GM12878 (cell line): ENCODE measurements around the gene ROR2. TPM values are rescaled to one million over a fixed set of nuclear protein-coding genes. Genes with fewer than 3 reads are reported as not detected.
"Not testable (repeated sequence)": the region's sequence is repeated elsewhere in the genome, so short reads cannot be mapped to it uniquely, and the experiment has no call there.

Experiments used
- ATAC-seq: fragments of 200-7000 bp; cut with Tn5 transposase; 3 replicates; pipeline ENCODE4 v1.9.1; 2020; ENCODE audit warnings: mild to moderate bottlenecking, moderate library complexity
- BruUV-seq: library from RNA; stranded (reverse); fragments of 400-500 nt; replicated peaks from 2 replicates; lab custom pipeline; 2021; lab: Mats Ljungman, UMichigan
- CTCF ChIA-PET: fragments of 300-600 bp; sonication (Branson Sonifier 250); formaldehyde crosslinking; extraction: SDS; loops from one replicate; lab custom pipeline; 2021; ENCODE audit warnings: inconsistent platforms; lab: Yijun Ruan, JAX
- POLR2A ChIA-PET: fragments of 350-600 bp; formaldehyde crosslinking; extraction: SDS; loops from one replicate; lab custom pipeline; 2021; ENCODE audit warnings: inconsistent platforms; lab: Charles Lee
- RAD21 ChIA-PET: fragments of 300-600 bp; sonication (Branson Sonifier 250); formaldehyde crosslinking; loops from one replicate; lab custom pipeline; 2023; ENCODE audit warnings: antibody characterized with exemption; ENCODE audit not compliant: unreplicated experiment; lab: Charles Lee
- SMC1A ChIA-PET: fragments of 300-600 bp; sonication (Branson Sonifier 250); formaldehyde crosslinking; loops from one replicate; lab custom pipeline; 2023; ENCODE audit not compliant: unreplicated experiment, uncharacterized antibody; lab: Charles Lee
- DNase-seq: peaks from one replicate; pipeline ENCODE4 v3.0.0-alpha.2; 2011; ENCODE audit warnings: low read depth, low spot score
- FAIRE-seq: peaks from 3 replicates; lab custom pipeline; 2011; peaks lifted over from hg19 to GRCh38; lab: Jason Lieb, UNC
- H2AFZ ChIP-seq: 2 replicates; pipeline ENCODE4 v1.6.0; 2011; ENCODE audit warnings: low read depth, low read length, control low read depth; ENCODE audit not compliant: control insufficient read depth
- H3K27ac ChIP-seq: 2 replicates; pipeline ENCODE4 v1.5.1; 2011; ENCODE audit warnings: control low read depth; ENCODE audit not compliant: control insufficient read depth, insufficient read depth
- H3K27me3 ChIP-seq, 2 experiments: replicated peaks in 1 of 2; 2 replicates each; pipeline versions ENCODE4 v1.6.0 to v1.6.1; 2011; ENCODE audit warnings: low read length in 1 of 2; ENCODE audit not compliant: control insufficient read depth in 2 of 2, insufficient read depth in 2 of 2
- H3K36me3 ChIP-seq, 2 experiments: 2 replicates each; pipeline ENCODE4 v1.5.1; 2011; ENCODE audit warnings: low read length in 1 of 2; ENCODE audit not compliant: control insufficient read depth in 2 of 2, insufficient read depth in 2 of 2
- H3K4me1 ChIP-seq: 2 replicates; pipeline ENCODE4 v1.6.1; 2011; ENCODE audit warnings: mild to moderate bottlenecking, low read length, moderate library complexity, mixed read lengths; ENCODE audit not compliant: control insufficient read depth, insufficient read depth
- H3K4me2 ChIP-seq: 2 replicates; pipeline ENCODE4 v1.6.0; 2011; ENCODE audit warnings: control low read depth; ENCODE audit not compliant: control insufficient read depth, insufficient read depth
- H3K4me3 ChIP-seq: fragments of 200-600 bp; sonication (generic); 2 replicates; pipeline ENCODE4 v1.5.1; 2016
- H3K79me2 ChIP-seq: 2 replicates; pipeline ENCODE4 v1.6.0; 2011; ENCODE audit warnings: low read length; ENCODE audit not compliant: control insufficient read depth, insufficient read depth
- H3K9ac ChIP-seq: 2 replicates; pipeline ENCODE4 v1.8.0; 2011; ENCODE audit warnings: low read length, control low read depth, mixed read lengths; ENCODE audit not compliant: control insufficient read depth, insufficient read depth
- H3K9me3 ChIP-seq: replicated peaks from 3 replicates; pipeline ENCODE4 v1.5.1; 2011; ENCODE audit warnings: mild to moderate bottlenecking, low read length; ENCODE audit not compliant: control insufficient read depth, insufficient read depth
- H4K20me1 ChIP-seq: 2 replicates; pipeline ENCODE4 v1.6.0; 2011; ENCODE audit not compliant: control insufficient read depth, insufficient read depth
- BCL11A ChIP-seq: IDR thresholded peaks from 2 replicates; pipeline ENCODE4 v1.6.1; 2011; ENCODE audit warnings: low read depth, low read length
- NFXL1 ChIP-seq: fragments of 450-650 bp; IDR thresholded peaks from 2 replicates; pipeline ENCODE4 v1.6.1; 2017; ENCODE audit warnings: antibody characterized with exemption, mild to moderate bottlenecking, borderline replicate concordance
- RBBP5 ChIP-seq: fragments of 200-600 bp; sonication (generic); conservative IDR thresholded peaks from 2 replicates; pipeline ENCODE4 v1.6.1; 2016
- SRF ChIP-seq, 2 experiments: IDR thresholded peaks; 2 replicates each; pipeline ENCODE4 v1.6.1; 2011; ENCODE audit warnings: low read depth in 2 of 2, low read length in 2 of 2, mild to moderate bottlenecking in 1 of 2, moderate library complexity in 1 of 2
- ZNF622 ChIP-seq: fragments of 450-650 bp; IDR thresholded peaks from 2 replicates; pipeline ENCODE4 v1.6.1; 2017; ENCODE audit warnings: mild to moderate bottlenecking, inconsistent platforms
- ZZZ3 ChIP-seq: IDR thresholded peaks from 2 replicates; pipeline ENCODE4 v1.6.1; 2011; ENCODE audit warnings: low read depth; ENCODE audit not compliant: control insufficient read depth, insufficient read length
- WGBS: methylation state at CpG from one replicate; pipeline ENCODE4 v1.1.6; 2016; ENCODE audit warnings: low lambda C conversion rate; ENCODE audit not compliant: insufficient replicate concordance, insufficient coverage; ENCODE audit errors: missing lambda C conversion rate; 5-methylcytosine and 5-hydroxymethylcytosine counted together
- in situ Hi-C: fragments of 300-500 bp; cut with MboI; formaldehyde crosslinking; loops from 9 replicates; pipeline ENCODE4 v1.14.3; 2018; ENCODE audit warnings: mixed read lengths
- intact Hi-C: fragments of 100-400 bp; cut with micrococcal nuclease; formaldehyde crosslinking; loops from one replicate; pipeline ENCODE4 v1.14.2; 2022; ENCODE audit not compliant: unreplicated experiment
- polyA plus RNA-seq, 11 experiments: library from polyadenylated mRNA; depleted of rRNA in 4 of 11; unstranded in 6 of 11; stranded (reverse) in 5 of 11; fragments of >200 nt; fragmentation: Nextera tagmentation in 4 of 11; fragmentation: Illumina TruSeq in 1 of 11; extraction: Ambion mirVana in 4 of 11; extraction: Trizol in 1 of 11; gene quantifications; 1 replicate in 1 of 11; 2 replicates in 10 of 11; pipeline versions ENCODE4 v1.2.1 to v1.2.3, GENCODE V29; 2011 to 2016; ENCODE audit warnings: inconsistent platforms in 2 of 11, missing spikeins in 2 of 11, low read depth in 1 of 11
- total RNA-seq, 4 experiments: library from RNA; depleted of rRNA in 3 of 4; stranded (reverse); fragments of >200 nt in 3 of 4; fragmentation: Illumina TruSeq in 1 of 4; extraction: Trizol in 1 of 4; gene quantifications; 2 replicates each; pipeline versions ENCODE4 v1.2.1 to v1.2.3, GENCODE V29; 2013 to 2021

The ROR2 gene
- total and polyA plus RNA-seq, 10 of the 15 experiments (the other 5 are each of a cell fraction or from before 2014, with no cell fraction given) = 0.03 to 0.05 TPM; not detected in 8

- no peaks in the 10 kb centered on the region for H3K9me3 ChIP-seq
- intact Hi-C loops = no loop called here
- no peak overlapping the region for H3K9ac ChIP-seq
- ATAC-seq = no peak
- SMC1A ChIA-PET = no interaction called here
- H3K4me3 ChIP-seq = no peak overlapping the region
- CTCF ChIA-PET = no interaction called here
- TF ChIP-seq ZZZ3 (no peak), SRF (IDR thresholded peaks at IDR 0.05; ENCODE audit: low read depth in 2 of 2, low read length in 2 of 2) (no peak), BCL11A (no peak), NFXL1 (no peak), ZNF622 (no peak), RBBP5 (no peak)
- no peaks in the 10 kb centered on the region for H3K79me2 ChIP-seq
- POLR2A ChIA-PET = no interaction called here
- BruUV-seq = no TSS peak
- H2AFZ ChIP-seq = no peak overlapping the region
- H3K27me3 ChIP-seq = 0 out of 4 replicates have a peak, but pooled peaks cover 0 to 3% of the 10 kb centered on the region in 2 experiments
- H3K27ac ChIP-seq = no peak overlapping the region
- RAD21 ChIA-PET = no interaction called here
- DNase-seq = no peak
- no peaks in the 10 kb centered on the region for H3K36me3 ChIP-seq
- in situ Hi-C loops = no loop called here
- H3K4me1 ChIP-seq = no peaks in the 10 kb centered on the region
- FAIRE-seq = no peak
- H3K4me2 ChIP-seq = no peak overlapping the region
- 45% methylated on average over 2 of the region's 2 CpGs for WGBS
- no peaks in the 10 kb centered on the region for H4K20me1 ChIP-seq
Observed at GRCh38 chr9:91911657-91912056, 38.4 kb downstream of the ROR2 start.

- RAD21 ChIA-PET, ATAC-seq, H3K27me3 ChIP-seq, DNase-seq, H3K9ac ChIP-seq, H3K36me3 ChIP-seq, POLR2A ChIA-PET, in situ Hi-C loops, H3K79me2 ChIP-seq, H2AFZ ChIP-seq, H3K4me3 ChIP-seq, H3K27ac ChIP-seq, H3K4me1 ChIP-seq, H3K4me2 ChIP-seq, CTCF ChIA-PET, BruUV-seq, SMC1A ChIA-PET, FAIRE-seq, H3K9me3 ChIP-seq, intact Hi-C loops, H4K20me1 ChIP-seq: not testable (repeated sequence)
- 6% methylated on average over 3 of the region's 3 CpGs for WGBS
Observed at GRCh38 chr9:91909256-91909655, 40.8 kb downstream of the ROR2 start.
